Measurements from ENCODE around the gene PPP1R3F.

DNA sequence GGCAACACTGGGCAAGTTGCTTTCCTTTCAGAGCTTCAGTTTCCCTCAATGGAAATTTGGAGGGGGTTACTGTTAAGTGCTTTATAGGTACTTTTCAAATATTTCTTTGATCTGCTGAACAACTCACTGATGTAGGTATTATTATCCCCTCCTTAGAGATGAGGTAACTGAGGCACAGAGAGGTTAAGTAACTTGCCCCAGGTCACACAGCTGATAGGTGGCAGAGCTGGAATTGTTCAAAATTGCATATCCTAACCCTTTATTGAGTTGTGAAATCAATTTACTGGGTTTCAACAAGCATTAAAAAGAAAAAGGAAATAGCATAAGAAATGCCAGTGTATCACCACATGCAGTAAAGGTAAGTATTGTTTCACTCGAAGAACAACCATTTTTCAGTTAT is 6.6 kb downstream of the PPP1R3F start:
- TF ChIP-seq JUND (IDR thresholded peaks at IDR 0.05) (no peak), RAD21 (IDR thresholded peaks at IDR 0.05) (no peak), TAF1 (conservative IDR thresholded peaks at IDR 0.05) (no peak)
- TF ChIP-seq, protein P1, sequence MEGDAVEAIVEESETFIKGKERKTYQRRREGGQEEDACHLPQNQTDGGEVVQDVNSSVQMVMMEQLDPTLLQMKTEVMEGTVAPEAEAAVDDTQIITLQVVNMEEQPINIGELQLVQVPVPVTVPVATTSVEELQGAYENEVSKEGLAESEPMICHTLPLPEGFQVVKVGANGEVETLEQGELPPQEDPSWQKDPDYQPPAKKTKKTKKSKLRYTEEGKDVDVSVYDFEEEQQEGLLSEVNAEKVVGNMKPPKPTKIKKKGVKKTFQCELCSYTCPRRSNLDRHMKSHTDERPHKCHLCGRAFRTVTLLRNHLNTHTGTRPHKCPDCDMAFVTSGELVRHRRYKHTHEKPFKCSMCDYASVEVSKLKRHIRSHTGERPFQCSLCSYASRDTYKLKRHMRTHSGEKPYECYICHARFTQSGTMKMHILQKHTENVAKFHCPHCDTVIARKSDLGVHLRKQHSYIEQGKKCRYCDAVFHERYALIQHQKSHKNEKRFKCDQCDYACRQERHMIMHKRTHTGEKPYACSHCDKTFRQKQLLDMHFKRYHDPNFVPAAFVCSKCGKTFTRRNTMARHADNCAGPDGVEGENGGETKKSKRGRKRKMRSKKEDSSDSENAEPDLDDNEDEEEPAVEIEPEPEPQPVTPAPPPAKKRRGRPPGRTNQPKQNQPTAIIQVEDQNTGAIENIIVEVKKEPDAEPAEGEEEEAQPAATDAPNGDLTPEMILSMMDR (IDR thresholded peaks at IDR 0.05; ENCODE audit: low read depth, low read length, missing input control): no peak
- TF ChIP-seq, protein P2, sequence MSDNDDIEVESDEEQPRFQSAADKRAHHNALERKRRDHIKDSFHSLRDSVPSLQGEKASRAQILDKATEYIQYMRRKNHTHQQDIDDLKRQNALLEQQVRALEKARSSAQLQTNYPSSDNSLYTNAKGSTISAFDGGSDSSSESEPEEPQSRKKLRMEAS (IDR thresholded peaks at IDR 0.05): no peak
- TF ChIP-seq, protein P3, sequence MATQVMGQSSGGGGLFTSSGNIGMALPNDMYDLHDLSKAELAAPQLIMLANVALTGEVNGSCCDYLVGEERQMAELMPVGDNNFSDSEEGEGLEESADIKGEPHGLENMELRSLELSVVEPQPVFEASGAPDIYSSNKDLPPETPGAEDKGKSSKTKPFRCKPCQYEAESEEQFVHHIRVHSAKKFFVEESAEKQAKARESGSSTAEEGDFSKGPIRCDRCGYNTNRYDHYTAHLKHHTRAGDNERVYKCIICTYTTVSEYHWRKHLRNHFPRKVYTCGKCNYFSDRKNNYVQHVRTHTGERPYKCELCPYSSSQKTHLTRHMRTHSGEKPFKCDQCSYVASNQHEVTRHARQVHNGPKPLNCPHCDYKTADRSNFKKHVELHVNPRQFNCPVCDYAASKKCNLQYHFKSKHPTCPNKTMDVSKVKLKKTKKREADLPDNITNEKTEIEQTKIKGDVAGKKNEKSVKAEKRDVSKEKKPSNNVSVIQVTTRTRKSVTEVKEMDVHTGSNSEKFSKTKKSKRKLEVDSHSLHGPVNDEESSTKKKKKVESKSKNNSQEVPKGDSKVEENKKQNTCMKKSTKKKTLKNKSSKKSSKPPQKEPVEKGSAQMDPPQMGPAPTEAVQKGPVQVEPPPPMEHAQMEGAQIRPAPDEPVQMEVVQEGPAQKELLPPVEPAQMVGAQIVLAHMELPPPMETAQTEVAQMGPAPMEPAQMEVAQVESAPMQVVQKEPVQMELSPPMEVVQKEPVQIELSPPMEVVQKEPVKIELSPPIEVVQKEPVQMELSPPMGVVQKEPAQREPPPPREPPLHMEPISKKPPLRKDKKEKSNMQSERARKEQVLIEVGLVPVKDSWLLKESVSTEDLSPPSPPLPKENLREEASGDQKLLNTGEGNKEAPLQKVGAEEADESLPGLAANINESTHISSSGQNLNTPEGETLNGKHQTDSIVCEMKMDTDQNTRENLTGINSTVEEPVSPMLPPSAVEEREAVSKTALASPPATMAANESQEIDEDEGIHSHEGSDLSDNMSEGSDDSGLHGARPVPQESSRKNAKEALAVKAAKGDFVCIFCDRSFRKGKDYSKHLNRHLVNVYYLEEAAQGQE (IDR thresholded peaks at IDR 0.05): no peak

Measured in liver (tissue), 3 donors.